Measurements from ENCODE around the gene HEXB. TPM values are rescaled to one million over a fixed set of nuclear protein-coding genes. Genes with fewer than 3 reads are reported as not detected.
A peak's percentile ranks its signal among the peaks of the same experiment; 100 is the strongest.

HEXB gene
- polyA plus RNA-seq, 3 donors from 2014 or later = 122 to 199 (median 128) TPM

DNA sequence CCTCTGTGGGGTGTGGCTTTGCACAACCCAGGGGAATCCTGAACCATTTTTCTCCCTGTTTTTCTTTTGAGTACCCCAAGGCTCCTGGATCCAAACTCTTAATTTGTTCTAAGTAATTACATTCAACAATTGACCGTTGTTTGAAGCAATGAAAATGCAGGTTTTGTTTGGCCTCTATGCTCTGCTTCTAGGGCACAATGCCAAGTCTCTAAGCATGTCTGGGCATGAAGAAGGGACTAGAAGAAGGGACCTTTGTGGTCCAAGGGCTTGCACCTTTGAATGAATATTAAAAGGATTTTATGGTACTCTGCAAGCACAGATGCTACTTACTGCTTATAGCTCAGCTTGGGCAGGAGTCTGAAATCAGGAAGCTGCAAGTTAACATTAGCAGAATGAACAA lies 37.9 kb upstream of the HEXB start:
- Mint-ChIP-seq H3K27ac (no peak overlapping the region), H3K36me3 (no peaks in the 10 kb centered on the region), H3K27me3 (ENCODE audit: low read depth in 3 of 3) (peaks cover 0 to 8% (median 4%) of the 10 kb centered on the region in 3 donors), H3K4me1 (peaks cover 1 to 11% of the 10 kb centered on the region in 2 donors), H3K4me3 (no peak overlapping the region), H3K9me3 (no peaks in the 10 kb centered on the region)
- no peak for DNase-seq

DNA sequence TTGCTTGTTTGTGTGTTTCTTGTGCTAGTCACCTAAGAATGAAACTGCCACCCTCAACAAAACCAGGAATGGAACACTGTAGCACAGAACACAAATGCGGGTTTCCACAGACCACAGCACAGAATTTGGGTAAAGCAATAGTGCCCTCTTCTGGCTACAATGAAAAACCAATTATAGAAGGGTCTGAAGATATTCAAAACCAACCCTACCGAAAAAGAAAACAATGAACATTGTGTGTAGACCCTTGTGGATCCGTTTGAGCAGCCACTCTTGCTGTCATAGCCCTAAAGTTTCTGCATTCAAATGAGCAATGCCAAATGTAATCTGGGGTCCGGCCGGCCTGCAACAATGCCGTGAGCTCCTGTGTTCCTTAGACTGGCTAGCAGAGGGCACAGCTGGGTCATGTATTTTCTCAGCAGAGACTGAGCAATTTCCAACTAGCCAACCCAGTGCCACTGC lies 36.2 kb upstream of the HEXB start:
- H3K36me3 Mint-ChIP-seq = no peaks in the 10 kb centered on the region
- H3K4me1 Mint-ChIP-seq = peaks cover 0 to 8% of the 10 kb centered on the region in 2 donors
- H3K9me3 Mint-ChIP-seq = no peaks in the 10 kb centered on the region
- H3K27ac Mint-ChIP-seq = no peak overlapping the region
- peaks cover 0 to 5% (median 4%) of the 10 kb centered on the region in 3 donors for H3K27me3 Mint-ChIP-seq (ENCODE audit: low read depth in 3 of 3)
- DNase-seq = peak; percentile 60 to 67 (median 61)
- no peak overlapping the region for H3K4me3 Mint-ChIP-seq

DNA sequence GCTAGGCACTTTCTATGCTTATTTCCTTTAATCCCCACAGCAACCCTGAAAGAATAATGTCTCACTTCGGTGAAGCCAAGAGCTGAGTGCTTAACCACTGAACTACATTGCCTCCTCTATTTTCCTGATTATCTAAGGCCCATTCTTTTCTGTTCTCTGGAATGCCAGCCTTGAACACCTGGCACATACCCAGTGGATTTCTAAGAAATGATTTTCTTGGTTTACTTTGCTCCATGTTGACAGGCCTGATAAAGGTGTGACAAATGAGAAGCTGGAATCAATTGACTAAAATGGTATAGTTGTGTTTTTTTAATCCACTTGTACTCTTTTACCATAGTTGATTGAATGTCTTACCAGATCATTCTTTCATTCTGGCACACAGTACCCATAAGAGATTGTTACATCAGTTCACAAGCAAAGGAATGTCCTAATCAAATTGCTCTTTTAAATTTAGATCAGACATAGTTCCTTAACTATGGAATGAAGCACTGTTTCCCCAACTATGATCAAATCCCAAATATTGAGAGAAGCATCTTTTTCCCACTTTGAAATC lies 35.5 kb upstream of the HEXB start:
- Mint-ChIP-seq H3K27ac (no peak overlapping the region), H3K27me3 (ENCODE audit: low read depth in 3 of 3) (peaks cover 0 to 5% (median 4%) of the 10 kb centered on the region in 3 donors), H3K4me1 (peaks cover 2 to 8% of the 10 kb centered on the region in 2 donors), H3K9me3 (no peaks in the 10 kb centered on the region), H3K4me3 (no peak overlapping the region), H3K36me3 (no peaks in the 10 kb centered on the region)
- no peak for DNase-seq

DNA sequence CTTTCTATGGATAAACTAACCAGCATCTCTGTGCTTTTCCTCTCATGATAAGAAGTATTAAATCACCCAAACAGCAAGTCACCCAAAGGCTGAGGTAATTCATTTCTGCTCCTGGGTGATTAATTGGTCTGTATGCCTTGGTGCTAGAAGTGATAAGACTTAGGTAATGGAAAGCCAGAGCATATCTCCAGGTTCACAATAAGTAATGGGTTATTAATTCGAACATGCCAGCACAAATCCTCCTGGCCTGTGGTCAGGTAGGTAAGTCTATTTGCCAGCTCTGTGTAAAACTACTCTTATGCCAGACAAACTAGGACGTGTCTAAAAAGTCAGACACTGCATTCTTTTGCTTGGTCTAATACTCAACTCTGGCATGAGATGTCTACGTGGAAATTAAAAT lies 33.3 kb upstream of the HEXB start:
- H3K9me3 Mint-ChIP-seq = no peaks in the 10 kb centered on the region
- no peak overlapping the region for H3K4me3 Mint-ChIP-seq
- H3K27ac Mint-ChIP-seq = no peak overlapping the region
- H3K4me1 Mint-ChIP-seq = peaks cover 7 to 14% of the 10 kb centered on the region in 2 donors
- DNase-seq = no peak
- peaks cover 0 to 7% (median 6%) of the 10 kb centered on the region in 3 donors for H3K27me3 Mint-ChIP-seq (ENCODE audit: low read depth in 3 of 3)
- no peaks in the 10 kb centered on the region for H3K36me3 Mint-ChIP-seq

DNA sequence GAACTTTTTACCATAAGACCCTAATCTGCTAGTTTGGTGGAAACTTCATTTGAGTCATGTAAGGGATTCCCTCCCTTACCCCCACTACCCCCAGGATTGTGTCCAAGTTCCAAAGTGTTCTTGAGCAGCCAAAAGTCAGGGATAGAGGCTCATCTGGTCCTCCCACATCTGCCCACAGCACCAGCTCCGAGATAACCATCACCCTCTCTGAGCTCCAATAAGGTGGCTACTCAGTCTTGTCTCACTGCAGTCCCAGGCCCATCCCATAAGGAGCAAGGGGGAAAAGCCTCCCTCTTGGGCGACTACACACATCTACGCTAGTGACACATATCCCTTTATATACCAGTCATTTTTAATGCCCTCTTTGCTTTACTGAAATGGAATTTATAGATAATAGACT lies 32.5 kb upstream of the HEXB start:
- Mint-ChIP-seq H3K27me3 (ENCODE audit: low read depth in 3 of 3) (peaks cover 0 to 6% (median 3%) of the 10 kb centered on the region in 3 donors), H3K4me3 (no peak overlapping the region), H3K36me3 (no peaks in the 10 kb centered on the region), H3K9me3 (no peaks in the 10 kb centered on the region), H3K27ac (no peak overlapping the region), H3K4me1 (peaks cover 7 to 14% of the 10 kb centered on the region in 2 donors)
- DNase-seq = no peak

DNA sequence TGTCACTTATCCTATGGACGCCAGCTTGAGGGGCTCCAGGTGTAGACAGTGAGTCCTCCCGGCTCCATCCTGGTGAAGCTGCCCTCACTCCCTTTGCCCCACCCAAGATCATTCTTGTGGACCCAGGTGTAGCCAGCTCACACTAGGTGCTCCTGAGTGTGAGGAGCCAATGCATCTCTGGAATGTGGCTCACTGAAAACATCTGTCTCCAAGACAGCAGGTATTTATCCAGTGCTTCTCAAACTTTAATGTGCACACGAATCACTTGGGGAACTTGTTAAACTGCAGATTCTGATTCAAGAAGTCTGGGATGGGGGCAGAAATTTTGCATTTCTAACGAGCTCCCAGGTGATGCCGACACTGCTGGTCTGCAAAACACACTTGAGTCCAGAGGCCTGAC lies 31.0 kb upstream of the HEXB start:
- no peak for DNase-seq
- H3K4me3 Mint-ChIP-seq = no peak overlapping the region
- H3K36me3 Mint-ChIP-seq = no peaks in the 10 kb centered on the region
- H3K9me3 Mint-ChIP-seq = no peaks in the 10 kb centered on the region
- H3K27ac Mint-ChIP-seq = peak overlapping the region in 1 of 6 donors; percentile 56
- H3K4me1 Mint-ChIP-seq = peaks cover 7 to 9% of the 10 kb centered on the region in 2 donors
- peaks cover 2 to 6% (median 4%) of the 10 kb centered on the region in 3 donors for H3K27me3 Mint-ChIP-seq (ENCODE audit: low read depth in 3 of 3)

DNA sequence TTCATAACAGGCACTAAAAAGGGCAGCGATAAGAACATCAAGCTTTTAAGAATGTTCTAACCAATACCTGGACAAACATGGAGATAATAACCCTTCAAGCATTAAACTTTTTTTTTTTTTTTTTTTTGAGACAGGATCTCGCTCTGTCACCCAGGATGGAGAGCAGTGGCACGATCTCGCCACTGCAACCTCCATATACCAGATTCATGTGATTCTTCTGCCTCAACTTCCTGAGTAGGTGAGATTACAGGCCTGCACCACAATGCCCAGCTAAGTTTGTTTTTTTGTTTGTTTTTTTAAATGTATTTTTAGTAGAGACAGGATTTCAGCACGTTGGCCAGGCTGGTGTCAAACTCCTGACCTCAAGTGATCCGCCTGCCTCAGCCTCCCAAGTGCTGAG lies 29.8 kb upstream of the HEXB start:
- Mint-ChIP-seq H3K27me3 (ENCODE audit: low read depth in 3 of 3) (peaks cover 2 to 6% (median 4%) of the 10 kb centered on the region in 3 donors), H3K4me3 (no peak overlapping the region), H3K27ac (no peak overlapping the region), H3K36me3 (no peaks in the 10 kb centered on the region), H3K9me3 (no peaks in the 10 kb centered on the region), H3K4me1 (peaks cover 7% of the 10 kb centered on the region in 2 donors)
- peak in 2 of 3 donors; percentile 19 to 32 for DNase-seq

DNA sequence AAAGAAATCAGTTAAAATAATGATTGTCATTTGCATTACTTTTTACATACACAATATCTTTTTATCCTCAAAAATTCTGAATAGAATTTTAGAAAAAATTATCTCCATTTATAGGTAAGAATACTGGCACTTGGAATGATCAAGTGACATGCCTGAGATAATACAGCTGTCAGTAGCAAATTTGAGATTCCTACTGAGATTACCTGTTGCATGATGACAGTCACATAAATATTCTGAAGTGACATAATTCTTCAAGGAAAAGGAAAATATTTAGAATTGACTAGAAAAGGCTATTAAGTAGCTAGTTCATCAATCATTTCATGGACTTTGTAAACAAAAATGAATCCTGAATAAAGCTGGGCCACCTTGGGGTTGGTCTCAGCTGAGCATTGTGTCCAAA lies 29.3 kb upstream of the HEXB start:
- Mint-ChIP-seq H3K36me3 (no peaks in the 10 kb centered on the region), H3K27me3 (ENCODE audit: low read depth in 3 of 3) (peaks cover 2 to 4% (median 3%) of the 10 kb centered on the region in 3 donors), H3K9me3 (no peaks in the 10 kb centered on the region), H3K27ac (no peak overlapping the region), H3K4me1 (peaks cover 7% of the 10 kb centered on the region in 2 donors), H3K4me3 (no peak overlapping the region)
- no peak for DNase-seq

DNA sequence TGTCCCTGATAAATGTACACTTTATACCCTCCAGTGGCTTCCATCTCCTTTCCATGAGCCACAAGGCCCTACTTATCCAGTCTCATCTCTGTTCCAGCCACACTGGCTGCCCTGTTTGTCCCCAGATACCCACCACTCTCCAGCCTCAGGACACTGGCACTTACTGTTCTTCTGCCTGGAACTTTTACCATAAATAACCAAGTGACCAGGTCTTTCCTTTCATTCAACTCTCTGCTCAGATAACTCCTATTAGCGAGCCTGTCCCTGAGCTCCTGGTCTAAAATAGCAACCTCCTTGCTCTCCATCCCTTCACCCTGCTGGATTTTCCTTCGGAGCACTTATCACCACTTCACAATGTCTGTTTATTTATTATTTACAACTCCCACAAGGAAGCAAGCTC lies 27.9 kb upstream of the HEXB start:
- H3K27me3 Mint-ChIP-seq (ENCODE audit: low read depth in 3 of 3) = peaks cover 5 to 6% (median 5%) of the 10 kb centered on the region in 3 donors
- no peaks in the 10 kb centered on the region for H3K36me3 Mint-ChIP-seq

DNA sequence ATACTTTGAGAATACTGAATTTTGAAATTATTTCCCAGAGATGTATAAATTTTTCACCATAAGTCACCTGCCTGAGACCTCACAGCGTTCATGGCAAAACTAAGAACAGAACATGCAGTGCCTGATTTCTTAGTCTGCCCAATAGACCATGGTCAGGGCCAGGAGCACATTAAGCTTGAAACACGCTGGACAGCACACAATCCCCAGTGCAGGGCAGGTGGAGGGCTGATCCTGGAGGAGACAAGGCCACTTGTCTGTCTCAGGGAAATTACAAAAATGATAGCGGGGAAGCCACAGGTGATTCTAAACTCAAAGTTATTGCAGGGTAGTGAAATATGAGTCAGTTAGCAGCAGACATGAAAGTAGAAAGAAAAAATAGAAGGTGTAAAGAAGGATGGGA lies 25.9 kb upstream of the HEXB start:
- no peak overlapping the region for H3K27ac Mint-ChIP-seq
- no peak for DNase-seq
- H3K36me3 Mint-ChIP-seq = no peaks in the 10 kb centered on the region
- no peaks in the 10 kb centered on the region for H3K9me3 Mint-ChIP-seq
- peaks cover 5 to 8% (median 6%) of the 10 kb centered on the region in 3 donors for H3K27me3 Mint-ChIP-seq (ENCODE audit: low read depth in 3 of 3)
- H3K4me3 Mint-ChIP-seq = no peak overlapping the region
- peaks cover 7% of the 10 kb centered on the region in 2 donors for H3K4me1 Mint-ChIP-seq

More for the DNA sequence above, 27.9 kb upstream of the HEXB start:
- H3K9me3 Mint-ChIP-seq = no peaks in the 10 kb centered on the region
- H3K4me1 Mint-ChIP-seq = peaks cover 7% of the 10 kb centered on the region in 2 donors
- no peak overlapping the region for H3K27ac Mint-ChIP-seq
- no peak overlapping the region for H3K4me3 Mint-ChIP-seq
- DNase-seq = no peak

DNA sequence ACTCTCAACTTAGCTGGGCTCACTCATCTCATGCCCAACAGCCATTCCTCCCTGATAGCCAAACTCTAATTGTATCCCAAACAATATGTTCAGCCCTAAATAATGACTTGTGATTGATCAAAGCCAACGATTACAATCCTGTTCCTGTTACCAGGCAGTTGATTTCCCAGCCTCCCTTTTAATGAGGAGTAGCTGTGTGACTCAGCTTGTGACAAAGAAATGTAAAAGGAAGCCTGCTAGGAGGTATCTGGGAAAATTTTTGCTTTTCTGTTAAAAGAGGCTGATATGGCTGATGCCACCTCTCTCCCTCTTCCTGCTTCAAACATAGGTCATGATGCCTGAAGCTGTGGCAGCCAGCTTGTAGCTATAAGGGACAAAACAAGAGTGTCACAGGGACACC lies 24.9 kb upstream of the HEXB start:
- Mint-ChIP-seq H3K4me3 (no peak overlapping the region), H3K36me3 (no peaks in the 10 kb centered on the region), H3K4me1 (peaks cover 0 to under 1% of the 10 kb centered on the region in 2 donors), H3K27me3 (ENCODE audit: low read depth in 3 of 3) (peaks cover 5 to 7% (median 6%) of the 10 kb centered on the region in 3 donors), H3K9me3 (no peaks in the 10 kb centered on the region), H3K27ac (no peak overlapping the region)
- no peak for DNase-seq

DNA sequence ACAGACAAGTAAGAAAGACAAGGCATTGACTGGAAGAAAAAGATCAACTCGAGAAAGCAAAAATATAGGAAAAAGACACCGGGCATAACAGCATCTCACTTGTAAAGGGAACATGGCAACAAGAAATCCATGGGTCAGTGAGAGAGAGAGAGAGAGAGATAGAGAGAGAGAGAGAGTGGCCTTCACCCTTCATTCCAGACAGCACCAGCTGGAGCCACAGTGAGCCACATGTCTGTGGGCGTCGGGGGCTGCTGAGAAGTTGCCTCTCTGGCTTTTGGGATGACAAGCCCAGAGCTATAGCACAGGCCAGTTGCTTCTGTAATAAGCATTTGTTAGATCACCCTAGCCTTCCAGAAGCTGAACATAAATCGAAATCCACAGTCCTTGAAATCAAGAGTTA lies 24.2 kb upstream of the HEXB start:
- Mint-ChIP-seq H3K4me3 (no peak overlapping the region), H3K27ac (no peak overlapping the region), H3K4me1 (no peaks in the 10 kb centered on the region), H3K36me3 (no peaks in the 10 kb centered on the region), H3K9me3 (no peaks in the 10 kb centered on the region), H3K27me3 (ENCODE audit: low read depth in 3 of 3) (peaks cover 3 to 9% (median 5%) of the 10 kb centered on the region in 3 donors)
- DNase-seq = no peak

DNA sequence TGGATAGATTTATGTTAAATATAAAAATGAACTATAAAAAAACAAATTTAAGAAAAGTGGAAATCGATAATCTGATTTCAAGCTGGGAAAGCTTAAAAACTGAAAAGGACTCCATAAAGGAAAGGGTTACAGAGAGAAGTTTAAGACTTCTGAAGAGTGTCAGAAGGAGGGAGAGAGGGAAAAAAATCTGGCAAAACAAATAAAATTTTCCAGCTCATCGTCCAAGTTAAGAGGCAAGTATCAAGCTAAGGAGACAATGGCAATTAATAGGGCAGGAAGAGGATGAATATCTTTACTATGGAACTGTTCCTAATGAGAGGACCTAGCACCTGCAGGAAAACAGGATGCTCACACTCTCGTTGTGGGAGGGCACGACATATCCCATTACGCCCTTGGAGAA lies 20.5 kb upstream of the HEXB start:
- Mint-ChIP-seq H3K9me3 (no peaks in the 10 kb centered on the region), H3K27me3 (ENCODE audit: low read depth in 3 of 3) (peaks cover 3 to 8% (median 5%) of the 10 kb centered on the region in 3 donors), H3K36me3 (no peaks in the 10 kb centered on the region)

DNA sequence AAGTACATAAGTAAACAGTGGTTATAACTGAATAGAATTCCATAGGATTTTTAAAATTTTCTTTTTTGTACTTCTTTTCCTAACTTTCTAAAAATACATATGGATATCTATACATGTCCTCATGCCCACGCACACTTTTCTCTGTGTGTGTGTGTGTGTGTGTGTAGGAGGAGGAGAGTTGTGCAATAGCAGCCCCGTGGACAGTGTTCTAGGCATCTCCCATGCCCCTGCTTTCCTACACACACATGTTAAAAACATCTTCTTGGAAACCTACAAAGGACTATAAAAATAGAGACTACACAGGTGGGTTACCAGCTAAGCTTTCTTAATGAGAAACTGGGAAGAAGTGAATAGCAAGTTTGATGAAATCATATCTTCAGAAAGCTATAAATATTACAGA lies 19.8 kb upstream of the HEXB start:
- peaks cover 3 to 8% (median 5%) of the 10 kb centered on the region in 3 donors for H3K27me3 Mint-ChIP-seq (ENCODE audit: low read depth in 3 of 3)
- no peaks in the 10 kb centered on the region for H3K4me1 Mint-ChIP-seq
- no peak overlapping the region for H3K27ac Mint-ChIP-seq
- DNase-seq = no peak
- H3K9me3 Mint-ChIP-seq = no peaks in the 10 kb centered on the region
- no peak overlapping the region for H3K4me3 Mint-ChIP-seq
- H3K36me3 Mint-ChIP-seq = no peaks in the 10 kb centered on the region

More for the DNA sequence above, 20.5 kb upstream of the HEXB start:
- no peaks in the 10 kb centered on the region for H3K4me1 Mint-ChIP-seq
- H3K27ac Mint-ChIP-seq = no peak overlapping the region
- DNase-seq = no peak
- no peak overlapping the region for H3K4me3 Mint-ChIP-seq

DNA sequence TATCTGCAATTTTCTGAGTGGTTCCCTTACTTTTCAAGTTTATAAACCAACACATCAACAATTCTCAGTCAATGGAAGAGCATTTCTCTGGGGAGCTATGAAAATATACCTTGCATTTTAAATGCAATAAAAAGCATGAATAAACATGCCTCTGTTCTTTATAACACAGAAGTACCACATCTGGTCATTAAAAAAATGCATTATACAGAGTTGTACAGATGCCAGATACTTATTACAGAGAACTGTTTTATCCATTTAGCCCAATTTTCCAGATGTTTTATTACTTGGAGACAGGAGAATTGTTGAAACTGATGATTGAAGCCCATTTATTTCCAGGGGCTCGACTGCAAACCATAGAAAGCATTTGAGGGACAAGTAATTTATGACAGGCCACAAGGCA lies 19.2 kb upstream of the HEXB start:
- Mint-ChIP-seq H3K27me3 (ENCODE audit: low read depth in 3 of 3) (peaks cover 3 to 8% (median 5%) of the 10 kb centered on the region in 3 donors), H3K36me3 (no peaks in the 10 kb centered on the region)

More for the DNA sequence above, 19.2 kb upstream of the HEXB start:
- Mint-ChIP-seq H3K4me1 (no peaks in the 10 kb centered on the region), H3K27ac (no peak overlapping the region), H3K4me3 (no peak overlapping the region), H3K9me3 (no peaks in the 10 kb centered on the region)
- no peak for DNase-seq
